NCI-H748 (cell line): Measurements from ENCODE around the gene SERPINA9.
A peak's percentile ranks its signal among the peaks of the same experiment; 100 is the strongest.
"Not testable (repeated sequence)": the region's sequence is repeated elsewhere in the genome, so short reads cannot be mapped to it uniquely, and the experiment has no call there.

Experiments used
- DNase-seq: peaks from one replicate; lab custom pipeline; 2025; ENCODE audit not compliant: unreplicated experiment; lab: John Stamatoyannopoulos, UW

The SERPINA9 gene

DNA sequence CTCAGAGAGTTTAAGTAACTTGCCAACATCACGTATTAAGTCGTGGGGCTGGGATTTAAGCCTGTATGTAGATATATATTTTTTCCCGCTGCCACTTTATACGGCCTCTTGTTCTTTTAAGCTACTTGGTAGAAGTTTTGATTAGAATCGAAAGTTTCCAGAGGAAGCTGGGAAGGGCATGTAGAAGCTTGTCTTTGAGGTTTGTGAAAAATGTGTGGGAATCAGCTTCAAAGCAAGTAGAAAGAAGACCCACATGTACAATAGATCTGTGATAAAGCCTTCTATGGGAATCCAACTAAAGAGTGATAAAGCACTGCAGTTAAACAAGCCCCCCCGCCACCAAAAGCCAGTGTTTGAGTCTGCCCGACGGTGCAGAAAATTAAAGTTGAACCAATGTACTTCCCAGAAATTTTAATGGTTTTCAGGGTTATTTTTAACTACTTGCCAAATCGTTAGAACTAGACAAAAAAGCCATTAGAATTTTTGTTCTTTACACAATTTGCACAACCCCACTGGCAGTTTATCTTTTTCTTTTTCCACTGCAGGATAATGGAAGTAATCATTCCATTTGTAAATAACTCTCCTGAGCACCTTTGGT, 48.9 kb downstream of the SERPINA9 start:
- DNase-seq, result no peak

DNA sequence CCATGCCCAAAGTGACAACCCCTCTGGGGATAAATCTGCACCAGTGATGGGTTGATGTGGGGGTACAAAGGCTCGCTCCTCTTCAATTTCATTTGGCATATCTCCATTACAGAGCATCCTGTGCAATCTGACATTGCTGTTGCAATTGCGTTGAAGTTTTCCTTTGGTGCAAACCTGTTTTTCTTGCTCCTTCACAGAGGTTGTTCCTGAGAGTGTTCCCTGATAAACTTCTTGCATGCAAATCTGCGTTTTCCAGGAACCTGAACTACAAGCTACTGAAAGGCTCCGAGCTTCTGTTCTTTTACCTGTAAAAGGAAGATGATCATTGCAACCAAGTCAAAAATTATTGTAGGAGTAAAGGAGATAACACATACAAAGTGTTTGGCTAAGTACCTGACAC, 49.5 kb downstream of the SERPINA9 start:
- DNase-seq, result no peak

DNA sequence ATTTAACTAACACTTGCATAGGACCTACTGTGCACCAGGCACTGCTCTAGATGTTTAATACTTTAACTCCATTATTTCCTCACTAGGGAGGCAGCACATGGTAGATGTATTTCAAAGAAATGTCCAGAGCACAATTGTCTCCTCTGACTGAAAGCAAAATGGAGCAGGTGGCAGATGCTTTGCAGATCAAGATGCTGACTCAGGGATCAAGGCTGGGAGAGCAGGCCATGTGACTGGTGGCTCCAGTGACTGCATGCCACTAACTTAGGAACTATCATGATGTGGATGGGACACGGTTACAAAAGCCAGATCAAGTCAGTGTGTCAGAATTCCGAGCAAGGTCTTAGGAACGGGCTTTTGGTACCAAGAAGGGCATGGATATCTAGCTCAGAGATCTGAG, 51.6 kb downstream of the SERPINA9 start:
- DNase-seq, result no peak

DNA sequence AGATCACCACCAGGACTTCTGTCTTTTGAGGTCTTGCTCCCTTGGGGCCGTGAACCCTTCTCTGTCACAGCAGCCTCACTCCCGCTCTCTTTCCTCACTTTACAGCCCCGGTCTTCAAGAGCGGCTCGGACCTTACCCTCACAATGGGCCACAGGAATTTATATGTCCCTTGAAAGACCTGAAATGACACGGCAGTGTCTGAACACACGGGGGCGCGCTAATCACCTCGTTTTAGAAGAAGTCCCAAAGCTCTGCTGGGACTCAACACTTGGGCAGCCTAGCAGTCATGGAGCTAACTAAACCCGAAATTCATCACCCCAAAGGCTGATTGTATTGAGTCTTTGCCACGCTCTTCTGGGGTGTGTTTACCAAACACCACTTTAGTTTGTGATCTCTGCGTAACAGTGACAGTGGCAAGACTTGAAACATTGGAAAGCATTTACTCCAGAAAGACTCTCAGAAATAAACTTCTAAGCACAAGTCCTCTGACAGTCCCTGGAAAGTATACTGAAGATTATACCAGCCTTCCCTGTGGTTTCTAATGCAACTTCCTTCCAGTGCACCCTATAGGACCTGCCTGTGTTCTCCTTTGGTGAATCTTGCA, 52.4 kb downstream of the SERPINA9 start:
- peak; percentile 52 for DNase-seq

DNA sequence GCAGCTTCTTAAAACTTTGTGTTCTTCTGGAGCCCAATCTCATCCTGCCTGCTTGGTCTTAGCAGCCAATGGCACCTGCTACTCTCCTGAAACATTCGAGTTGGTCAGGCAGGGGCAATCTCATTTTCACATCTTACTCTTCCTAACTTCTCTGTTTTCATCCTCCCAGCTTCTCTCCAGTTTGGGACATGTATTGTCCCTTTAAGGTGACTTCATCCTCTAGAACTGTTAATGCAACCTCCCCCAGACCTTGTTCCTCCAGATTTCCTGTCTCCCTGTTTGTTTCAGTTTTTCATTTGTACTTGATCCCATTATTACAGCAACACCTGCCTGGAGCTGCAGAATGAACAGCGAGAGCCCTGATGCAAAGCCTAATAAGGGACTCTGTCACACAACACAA, 54.7 kb downstream of the SERPINA9 start:
- peak; percentile 49 for DNase-seq

DNA sequence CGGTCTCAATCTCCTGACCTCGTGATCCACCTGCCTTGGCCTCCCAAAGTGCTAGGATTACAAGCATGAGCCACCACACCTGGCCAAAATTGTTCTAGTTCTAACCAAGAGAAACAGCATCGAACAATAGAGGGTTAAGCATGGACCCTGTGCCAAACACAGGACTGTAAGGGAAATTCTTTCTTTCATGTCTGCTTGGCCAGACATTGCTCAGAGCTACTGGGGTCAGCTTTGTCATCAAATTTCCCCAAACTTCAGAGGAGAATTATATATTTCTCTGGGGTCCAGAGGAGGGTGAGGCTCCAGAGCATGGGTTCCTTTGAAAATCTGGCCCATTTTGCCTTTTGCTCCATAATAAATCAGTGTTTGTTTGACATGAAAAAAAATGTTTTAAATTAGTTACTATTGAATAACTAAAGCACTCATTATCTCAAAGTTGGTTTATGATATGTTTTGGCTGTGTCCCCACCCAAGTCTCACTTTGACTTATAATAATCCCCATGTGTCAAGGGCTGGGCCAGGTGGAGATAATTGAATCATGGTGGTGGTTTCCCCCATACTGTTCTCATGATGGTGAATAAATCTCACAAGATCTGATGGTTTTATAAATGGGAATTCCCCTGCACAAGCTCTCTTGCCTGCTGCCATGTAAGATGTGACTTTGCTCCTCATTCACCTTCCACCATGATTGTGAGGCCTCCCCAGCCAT, 58.3 kb downstream of the SERPINA9 start:
- DNase-seq, result not testable (repeated sequence)
